K562 (cell line): ENCODE data around the gene MPZL1. TPM values are rescaled to one million over a fixed set of nuclear protein-coding genes. Genes with fewer than 3 reads are reported as not detected.

Experiments
- E2F3 ChIP-seq: fragments of 250-450 bp; sonication (Bioruptor Pico); IDR thresholded peaks from 2 replicates; pipeline ENCODE4 v1.4.0; 2020; ENCODE audit warnings: mild to moderate bottlenecking
- FOSL1 ChIP-seq: fragments of 200-800 bp; sonication (Bioruptor generic); conservative IDR thresholded peaks from 2 replicates; pipeline ENCODE4 v1.6.1; 2016; ENCODE audit warnings: missing genetic modification characterization, missing compliant biosample characterization
- HNRNPUL1 ChIP-seq: fragments of 200-400 bp; formaldehyde crosslinking; IDR thresholded peaks from 2 replicates; pipeline ENCODE4 v1.6.1; 2017; ENCODE audit warnings: low read length
- MBD2 ChIP-seq: sonication (generic); IDR thresholded peaks from 2 replicates; pipeline ENCODE4 v1.6.1; 2016; ENCODE audit warnings: low read depth, borderline replicate concordance
- NFXL1 ChIP-seq: fragments of 450-650 bp; formaldehyde crosslinking; IDR thresholded peaks from 2 replicates; pipeline ENCODE4 v1.4.0; 2021; ENCODE audit warnings: mild to moderate bottlenecking
- POLR3G ChIP-seq: IDR thresholded peaks from 2 replicates; pipeline ENCODE4 v1.6.1; 2011; ENCODE audit not compliant: insufficient read length, insufficient replicate concordance; ENCODE audit errors: extremely low read depth
- SRF ChIP-seq, 2 experiments: fragments of 250-450, 450-650 bp in 1 of 2; sonication (Bioruptor Pico) in 1 of 2; sonication (generic) in 1 of 2; formaldehyde crosslinking; IDR thresholded peaks; 2 replicates each; pipeline versions ENCODE4 v1.5.0 to v1.5.1; 2020 to 2022; ENCODE audit warnings: mild to moderate bottlenecking in 1 of 2, missing genetic modification reagents in 1 of 2
- U2AF2 ChIP-seq: fragments of 200-400 bp; formaldehyde crosslinking; optimal IDR thresholded peaks from 2 replicates; pipeline ENCODE3; 2017; ENCODE audit warnings: low read depth, mild to moderate bottlenecking, low read length
- ZBTB7A ChIP-seq: IDR thresholded peaks from 2 replicates; pipeline ENCODE4 v1.6.1; 2011; ENCODE audit warnings: low read depth, mild to moderate bottlenecking, low read length, moderate library complexity, borderline replicate concordance; ENCODE audit not compliant: control insufficient read depth
- ZC3H4 ChIP-seq: sonication (generic); formaldehyde crosslinking; IDR thresholded peaks from 2 replicates; pipeline ENCODE4 v1.9.0; 2021; ENCODE audit warnings: missing genetic modification reagents, borderline replicate concordance
- ZNF217 ChIP-seq: sonication (generic); formaldehyde crosslinking; IDR thresholded peaks from 2 replicates; pipeline ENCODE4 v1.8.0; 2022; ENCODE audit warnings: mild to moderate bottlenecking, missing genetic modification reagents
- ZNF445 ChIP-seq: fragments of 250-450 bp; sonication (Bioruptor Pico); IDR thresholded peaks from 2 replicates; pipeline ENCODE4 v1.4.0; 2020; ENCODE audit warnings: low read depth, mild to moderate bottlenecking, moderate library complexity
- polyA plus RNA-seq, 8 experiments: library from polyadenylated mRNA; depleted of rRNA in 4 of 8; stranded (reverse) in 5 of 8; unstranded in 3 of 8; fragments of >200 nt; fragmentation: Nextera tagmentation in 2 of 8; fragmentation: Illumina TruSeq in 1 of 8; extraction: Ambion mirVana in 2 of 8; extraction: Trizol in 1 of 8; gene quantifications; 2 replicates each; pipeline versions ENCODE4 v1.2.1 to v1.2.3, GENCODE V29; 2011 to 2014; ENCODE audit warnings: inconsistent platforms in 1 of 8, missing spikeins in 1 of 8
- total RNA-seq, 7 experiments: library from RNA; depleted of rRNA in 6 of 7; stranded (reverse); fragments of >200 nt in 6 of 7; fragmentation: Illumina TruSeq in 2 of 7; extraction: Trizol in 2 of 7; gene quantifications; 2 replicates each; pipeline versions ENCODE4 v1.2.1 to v1.2.3, GENCODE V29; 2011 to 2021; ENCODE audit warnings: low replicate concordance in 1 of 7
- TF ChIP-seq, protein P1 (sequence below): fragments of 200-800 bp; sonication (Bioruptor generic); IDR thresholded peaks from 2 replicates; pipeline ENCODE4 v1.6.1; 2016; ENCODE audit warnings: missing genetic modification characterization, missing compliant biosample characterization
- TF ChIP-seq, protein P2 (sequence below): sonication (generic); formaldehyde crosslinking; IDR thresholded peaks from 2 replicates; pipeline ENCODE4 v1.8.0; 2022; ENCODE audit warnings: missing genetic modification reagents, mild to moderate bottlenecking, moderate library complexity, borderline replicate concordance
- TF ChIP-seq, protein P3 (sequence below): IDR thresholded peaks from 2 replicates; pipeline ENCODE4 v1.6.1; 2011; ENCODE audit not compliant: insufficient read length; ENCODE audit errors: extremely low read depth

MPZL1 gene
- total and polyA plus RNA-seq, 9 of the 15 experiments (the other 6 are each of a cell fraction or from before 2014, with no cell fraction given): 14.5 to 153 (median 66.5) TPM

DNA sequence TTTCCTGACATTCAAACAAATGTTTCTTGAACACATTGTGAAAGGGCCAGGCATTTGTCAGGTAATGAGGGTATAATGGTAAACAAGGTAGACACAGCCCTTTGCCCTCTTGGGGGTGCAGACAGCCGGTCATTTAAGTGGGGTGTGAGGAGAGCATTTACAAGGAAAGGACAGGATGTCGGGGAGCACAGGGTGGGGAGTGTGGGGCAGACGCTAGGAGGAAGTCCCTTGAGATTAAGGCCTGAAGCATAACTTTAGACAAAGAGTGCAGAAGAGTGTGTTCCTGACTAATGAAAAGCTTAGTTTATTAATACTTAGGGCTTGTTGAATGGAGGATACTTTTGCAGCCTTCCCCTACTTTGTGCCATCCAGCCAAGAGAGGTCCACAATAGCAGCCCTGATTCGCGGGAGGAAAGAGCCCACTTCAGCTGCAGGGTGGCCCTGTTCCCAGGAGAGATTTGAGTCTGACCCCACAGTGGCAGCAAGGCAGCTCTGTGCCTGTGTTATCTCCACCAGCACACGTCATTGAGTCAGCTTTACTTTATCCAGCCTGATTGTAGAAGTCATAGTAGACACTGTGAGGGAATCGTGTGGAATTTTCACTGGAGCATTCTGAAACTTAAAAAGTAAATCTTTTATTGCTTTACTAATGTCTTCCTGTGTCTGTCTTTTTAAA is 35.1 kb downstream of the MPZL1 start (continued):
- TF ChIP-seq, protein P1, sequence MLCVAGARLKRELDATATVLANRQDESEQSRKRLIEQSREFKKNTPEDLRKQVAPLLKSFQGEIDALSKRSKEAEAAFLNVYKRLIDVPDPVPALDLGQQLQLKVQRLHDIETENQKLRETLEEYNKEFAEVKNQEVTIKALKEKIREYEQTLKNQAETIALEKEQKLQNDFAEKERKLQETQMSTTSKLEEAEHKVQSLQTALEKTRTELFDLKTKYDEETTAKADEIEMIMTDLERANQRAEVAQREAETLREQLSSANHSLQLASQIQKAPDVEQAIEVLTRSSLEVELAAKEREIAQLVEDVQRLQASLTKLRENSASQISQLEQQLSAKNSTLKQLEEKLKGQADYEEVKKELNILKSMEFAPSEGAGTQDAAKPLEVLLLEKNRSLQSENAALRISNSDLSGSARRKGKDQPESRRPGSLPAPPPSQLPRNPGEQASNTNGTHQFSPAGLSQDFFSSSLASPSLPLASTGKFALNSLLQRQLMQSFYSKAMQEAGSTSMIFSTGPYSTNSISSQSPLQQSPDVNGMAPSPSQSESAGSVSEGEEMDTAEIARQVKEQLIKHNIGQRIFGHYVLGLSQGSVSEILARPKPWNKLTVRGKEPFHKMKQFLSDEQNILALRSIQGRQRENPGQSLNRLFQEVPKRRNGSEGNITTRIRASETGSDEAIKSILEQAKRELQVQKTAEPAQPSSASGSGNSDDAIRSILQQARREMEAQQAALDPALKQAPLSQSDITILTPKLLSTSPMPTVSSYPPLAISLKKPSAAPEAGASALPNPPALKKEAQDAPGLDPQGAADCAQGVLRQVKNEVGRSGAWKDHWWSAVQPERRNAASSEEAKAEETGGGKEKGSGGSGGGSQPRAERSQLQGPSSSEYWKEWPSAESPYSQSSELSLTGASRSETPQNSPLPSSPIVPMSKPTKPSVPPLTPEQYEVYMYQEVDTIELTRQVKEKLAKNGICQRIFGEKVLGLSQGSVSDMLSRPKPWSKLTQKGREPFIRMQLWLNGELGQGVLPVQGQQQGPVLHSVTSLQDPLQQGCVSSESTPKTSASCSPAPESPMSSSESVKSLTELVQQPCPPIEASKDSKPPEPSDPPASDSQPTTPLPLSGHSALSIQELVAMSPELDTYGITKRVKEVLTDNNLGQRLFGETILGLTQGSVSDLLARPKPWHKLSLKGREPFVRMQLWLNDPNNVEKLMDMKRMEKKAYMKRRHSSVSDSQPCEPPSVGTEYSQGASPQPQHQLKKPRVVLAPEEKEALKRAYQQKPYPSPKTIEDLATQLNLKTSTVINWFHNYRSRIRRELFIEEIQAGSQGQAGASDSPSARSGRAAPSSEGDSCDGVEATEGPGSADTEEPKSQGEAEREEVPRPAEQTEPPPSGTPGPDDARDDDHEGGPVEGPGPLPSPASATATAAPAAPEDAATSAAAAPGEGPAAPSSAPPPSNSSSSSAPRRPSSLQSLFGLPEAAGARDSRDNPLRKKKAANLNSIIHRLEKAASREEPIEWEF (CRISPR knock-in tag): no peak
- TF ChIP-seq ZNF217 (CRISPR knock-in tag) (no peak), SRF (CRISPR knock-in tag; IDR thresholded peaks at IDR 0.05) (no peak), MBD2 (no peak), FOSL1 (tag) (peak; percentile 73), HNRNPUL1 (no peak), ZBTB7A (no peak), U2AF2 (no peak), ZNF445 (CRISPR knock-in tag) (no peak), E2F3 (CRISPR knock-in tag) (no peak), ZC3H4 (CRISPR knock-in tag) (no peak), NFXL1 (CRISPR knock-in tag) (no peak), POLR3G (no peak)
- TF ChIP-seq, protein P2, sequence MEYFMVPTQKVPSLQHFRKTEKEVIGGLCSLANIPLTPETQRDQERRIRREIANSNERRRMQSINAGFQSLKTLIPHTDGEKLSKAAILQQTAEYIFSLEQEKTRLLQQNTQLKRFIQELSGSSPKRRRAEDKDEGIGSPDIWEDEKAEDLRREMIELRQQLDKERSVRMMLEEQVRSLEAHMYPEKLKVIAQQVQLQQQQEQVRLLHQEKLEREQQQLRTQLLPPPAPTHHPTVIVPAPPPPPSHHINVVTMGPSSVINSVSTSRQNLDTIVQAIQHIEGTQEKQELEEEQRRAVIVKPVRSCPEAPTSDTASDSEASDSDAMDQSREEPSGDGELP (CRISPR knock-in tag): peak; percentile 56
- TF ChIP-seq, protein P3, sequence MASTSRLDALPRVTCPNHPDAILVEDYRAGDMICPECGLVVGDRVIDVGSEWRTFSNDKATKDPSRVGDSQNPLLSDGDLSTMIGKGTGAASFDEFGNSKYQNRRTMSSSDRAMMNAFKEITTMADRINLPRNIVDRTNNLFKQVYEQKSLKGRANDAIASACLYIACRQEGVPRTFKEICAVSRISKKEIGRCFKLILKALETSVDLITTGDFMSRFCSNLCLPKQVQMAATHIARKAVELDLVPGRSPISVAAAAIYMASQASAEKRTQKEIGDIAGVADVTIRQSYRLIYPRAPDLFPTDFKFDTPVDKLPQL: no peak
